HG03575 (cell line): Measurements from ENCODE around the gene SAMD4B.
"Not testable (repeated sequence)": the region's sequence is repeated elsewhere in the genome, so short reads cannot be mapped to it uniquely, and the experiment has no call there.

Experiments used
- ATAC-seq: cut with Tn5 transposase; IDR thresholded peaks from one replicate; pipeline ENCODE4 v1.9.1; 2021; ENCODE audit not compliant: unreplicated experiment, insufficient number of reproducible peaks, low FRiP score; ENCODE audit errors: extremely low read depth

The SAMD4B gene

GRCh38 chr19:39309305-39309670, 32.9 kb upstream of the SAMD4B start:
- not testable (repeated sequence) for ATAC-seq

GRCh38 chr19:39310558-39311311, 31.5 kb upstream of the SAMD4B start:
- ATAC-seq, result no peak

- no peak for ATAC-seq
Measured at GRCh38 chr19:39314016-39314728, 28.0 kb upstream of the SAMD4B start.

GRCh38 chr19:39315933-39316332, 26.3 kb upstream of the SAMD4B start:
- ATAC-seq, result no peak

- no peak for ATAC-seq
Measured at GRCh38 chr19:39316627-39317321, 25.4 kb upstream of the SAMD4B start.

- no peak for ATAC-seq
Measured at GRCh38 chr19:39317476-39317875, 24.7 kb upstream of the SAMD4B start.

GRCh38 chr19:39318071-39318470, 24.1 kb upstream of the SAMD4B start:
- no peak for ATAC-seq

- ATAC-seq, result no peak
Measured at GRCh38 chr19:39318690-39319089, 23.5 kb upstream of the SAMD4B start.

- no peak for ATAC-seq
Measured at GRCh38 chr19:39319098-39319891, 22.9 kb upstream of the SAMD4B start.

- ATAC-seq, result no peak
Measured at GRCh38 chr19:39319892-39320248, 22.4 kb upstream of the SAMD4B start.

GRCh38 chr19:39321117-39321831, 20.9 kb upstream of the SAMD4B start:
- no peak for ATAC-seq

GRCh38 chr19:39321832-39322176, 20.4 kb upstream of the SAMD4B start:
- no peak for ATAC-seq

- no peak for ATAC-seq
Measured at GRCh38 chr19:39324242-39324842, 17.9 kb upstream of the SAMD4B start.

GRCh38 chr19:39325778-39326665, 16.2 kb upstream of the SAMD4B start:
- no peak for ATAC-seq

GRCh38 chr19:39327363-39328045, 14.7 kb upstream of the SAMD4B start:
- ATAC-seq, result no peak

GRCh38 chr19:39328046-39328705, 14.0 kb upstream of the SAMD4B start:
- ATAC-seq, result no peak

GRCh38 chr19:39329948-39330347, 12.3 kb upstream of the SAMD4B start:
- no peak for ATAC-seq
